Cardiac fibroblast (primary cell): ENCODE results near the gene AKAP8.
"Not testable (repeated sequence)": the region's sequence is repeated elsewhere in the genome, so short reads cannot be mapped to it uniquely, and the experiment has no call there.

Experiments
- DNase-seq, 2 donors: peaks; one replicate each; pipeline versions ENCODE4 v3.0.0 to v3.0.0-alpha.2; 2010; ENCODE audit warnings: low read depth in 2 of 2
- H3K4me3 ChIP-seq, 2 donors: replicated peaks in 1 of 2; 1 replicate in 1 of 2; 2 replicates in 1 of 2; pipeline ENCODE4 v1.5.1; 2011; ENCODE audit warnings: low read depth in 2 of 2, low read length in 2 of 2, mild to moderate bottlenecking in 2 of 2, moderate library complexity in 1 of 2
- TF ChIP-seq, protein P1 (sequence below): IDR thresholded peaks from one replicate; pipeline ENCODE4 v1.5.1; 2011; ENCODE audit warnings: low read depth, mild to moderate bottlenecking, low read length, inconsistent platforms

AKAP8 gene

GRCh38 chr19:15398501-15399233 is 19.1 kb upstream of the AKAP8 start:
- no peak overlapping the region for H3K4me3 ChIP-seq
- TF ChIP-seq, protein P1, sequence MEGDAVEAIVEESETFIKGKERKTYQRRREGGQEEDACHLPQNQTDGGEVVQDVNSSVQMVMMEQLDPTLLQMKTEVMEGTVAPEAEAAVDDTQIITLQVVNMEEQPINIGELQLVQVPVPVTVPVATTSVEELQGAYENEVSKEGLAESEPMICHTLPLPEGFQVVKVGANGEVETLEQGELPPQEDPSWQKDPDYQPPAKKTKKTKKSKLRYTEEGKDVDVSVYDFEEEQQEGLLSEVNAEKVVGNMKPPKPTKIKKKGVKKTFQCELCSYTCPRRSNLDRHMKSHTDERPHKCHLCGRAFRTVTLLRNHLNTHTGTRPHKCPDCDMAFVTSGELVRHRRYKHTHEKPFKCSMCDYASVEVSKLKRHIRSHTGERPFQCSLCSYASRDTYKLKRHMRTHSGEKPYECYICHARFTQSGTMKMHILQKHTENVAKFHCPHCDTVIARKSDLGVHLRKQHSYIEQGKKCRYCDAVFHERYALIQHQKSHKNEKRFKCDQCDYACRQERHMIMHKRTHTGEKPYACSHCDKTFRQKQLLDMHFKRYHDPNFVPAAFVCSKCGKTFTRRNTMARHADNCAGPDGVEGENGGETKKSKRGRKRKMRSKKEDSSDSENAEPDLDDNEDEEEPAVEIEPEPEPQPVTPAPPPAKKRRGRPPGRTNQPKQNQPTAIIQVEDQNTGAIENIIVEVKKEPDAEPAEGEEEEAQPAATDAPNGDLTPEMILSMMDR: no peak
- no peak for DNase-seq

- no peak overlapping the region for H3K4me3 ChIP-seq
- TF ChIP-seq, protein P1: no peak
- DNase-seq: no peak
Observed at GRCh38 chr19:15397782-15398181, 18.2 kb upstream of the AKAP8 start.

- no peak overlapping the region for H3K4me3 ChIP-seq
- DNase-seq: no peak
Observed at GRCh38 chr19:15397236-15397635, 17.6 kb upstream of the AKAP8 start.

DNA sequence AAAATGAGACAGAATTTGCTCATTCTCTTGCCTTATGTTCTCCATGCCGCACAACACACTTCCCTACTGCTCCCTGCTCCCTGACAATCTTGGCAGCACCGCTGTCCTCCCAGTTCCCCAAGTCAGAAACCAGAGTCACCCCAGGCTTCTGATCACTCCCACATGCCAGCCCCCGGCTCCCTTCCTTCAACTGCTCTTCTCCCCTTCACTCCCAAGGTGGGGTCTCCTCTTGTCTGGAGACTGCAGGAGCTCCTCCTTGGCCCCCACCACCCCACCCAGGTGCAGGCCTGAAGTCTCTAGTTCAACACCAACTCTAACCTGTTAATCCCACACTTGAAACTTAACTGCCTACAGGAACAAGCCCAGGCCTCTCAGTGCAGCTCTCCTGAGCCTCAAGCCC is 16.8 kb upstream of the AKAP8 start:
- DNase-seq: no peak
- TF ChIP-seq, protein P1: no peak
- H3K4me3 ChIP-seq: no peak overlapping the region

More at GRCh38 chr19:15397236-15397635, 17.6 kb upstream of the AKAP8 start:
- TF ChIP-seq, protein P1: no peak

DNA sequence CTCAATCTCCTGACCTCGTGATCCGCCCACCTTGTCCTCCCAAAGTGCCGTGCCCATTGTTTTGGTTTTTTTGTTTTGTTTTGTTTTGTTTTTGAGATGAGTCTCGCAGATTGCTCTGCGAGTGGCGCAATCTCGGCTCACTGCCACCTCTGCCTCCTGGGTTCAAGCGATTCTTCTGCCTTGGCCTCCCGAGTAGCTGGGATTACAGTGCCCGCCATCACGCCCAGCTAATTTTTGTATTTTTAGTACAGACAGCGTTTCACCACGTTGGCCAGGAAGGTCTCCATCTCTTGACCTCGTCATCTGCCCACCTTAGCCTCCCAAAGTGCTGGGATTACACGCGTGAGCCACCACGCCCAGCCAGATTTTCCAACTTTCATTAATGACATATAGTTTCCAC is 15.7 kb upstream of the AKAP8 start:
- DNase-seq: not testable (repeated sequence)

GRCh38 chr19:15394426-15394825 is 14.8 kb upstream of the AKAP8 start:
- DNase-seq: no peak
- H3K4me3 ChIP-seq: no peak overlapping the region
- TF ChIP-seq, protein P1: no peak

More for the DNA sequence above, 15.7 kb upstream of the AKAP8 start:
- H3K4me3 ChIP-seq: not testable (repeated sequence)

DNA sequence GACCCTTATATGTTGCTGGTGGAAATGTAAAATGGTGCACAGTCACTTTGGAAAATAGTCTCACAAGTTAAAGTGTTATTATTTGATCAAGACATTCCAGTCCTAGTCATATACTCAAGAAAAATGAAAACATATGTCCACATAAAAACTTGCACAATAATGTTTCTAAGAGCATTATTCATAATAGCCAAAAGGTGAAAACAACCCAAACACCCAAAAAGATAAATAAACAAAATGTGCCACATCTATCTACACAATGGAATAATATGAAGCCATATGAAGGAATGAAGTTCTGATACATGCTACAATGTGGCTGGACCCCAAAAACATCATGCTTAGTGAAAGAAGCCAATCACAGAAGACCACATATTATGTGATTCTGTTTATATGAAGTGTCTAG is 14.4 kb upstream of the AKAP8 start:
- H3K4me3 ChIP-seq: no peak overlapping the region
- TF ChIP-seq, protein P1: no peak
- peak in 1 of 2 donors; percentile 43 for DNase-seq
